ACC112 (cell line): ENCODE results near the gene NMBR.
"Not testable (repeated sequence)": the region's sequence is repeated elsewhere in the genome, so short reads cannot be mapped to it uniquely, and the experiment has no call there.

ENCODE experiments used
- H2AFZ ChIP-seq: fragments of 200-600 bp; sonication (generic); one replicate; pipeline ENCODE4 v1.6.0; 2017; ENCODE audit warnings: antibody characterized with exemption, low read length; ENCODE audit not compliant: unreplicated experiment
- H3K27ac ChIP-seq: fragments of 200-600 bp; sonication (generic); 2 replicates; pipeline ENCODE4 v1.5.1; 2014; ENCODE audit warnings: low read depth, mild to moderate bottlenecking, antibody characterized with exemption, low read length, moderate library complexity
- H3K27me3 ChIP-seq: fragments of 200-600 bp; sonication (generic); 2 replicates; pipeline ENCODE4 v1.6.1; 2014; ENCODE audit warnings: mild to moderate bottlenecking, antibody characterized with exemption, low read length, moderate library complexity, mixed read lengths; ENCODE audit not compliant: insufficient read depth
- H3K36me3 ChIP-seq: fragments of 200-600 bp; sonication (generic); 2 replicates; pipeline ENCODE4 v1.6.1; 2016; ENCODE audit warnings: mild to moderate bottlenecking, antibody characterized with exemption, low read length, moderate library complexity, mixed read lengths; ENCODE audit not compliant: insufficient read depth
- H3K4me1 ChIP-seq: fragments of 200-600 bp; sonication (generic); one replicate; pipeline ENCODE4 v1.6.1; 2016; ENCODE audit warnings: low read length, mixed read lengths; ENCODE audit not compliant: insufficient read depth, unreplicated experiment, control insufficient read depth
- H3K4me3 ChIP-seq: fragments of 200-600 bp; sonication (generic); 2 replicates; pipeline ENCODE4 v1.5.1; 2014; ENCODE audit warnings: mild to moderate bottlenecking, low read depth, low read length
- H3K79me2 ChIP-seq: fragments of 200-600 bp; sonication (generic); one replicate; pipeline ENCODE4 v1.6.0; 2016; ENCODE audit warnings: low read length; ENCODE audit not compliant: control insufficient read depth, unreplicated experiment, insufficient read depth

Gene NMBR

DNA sequence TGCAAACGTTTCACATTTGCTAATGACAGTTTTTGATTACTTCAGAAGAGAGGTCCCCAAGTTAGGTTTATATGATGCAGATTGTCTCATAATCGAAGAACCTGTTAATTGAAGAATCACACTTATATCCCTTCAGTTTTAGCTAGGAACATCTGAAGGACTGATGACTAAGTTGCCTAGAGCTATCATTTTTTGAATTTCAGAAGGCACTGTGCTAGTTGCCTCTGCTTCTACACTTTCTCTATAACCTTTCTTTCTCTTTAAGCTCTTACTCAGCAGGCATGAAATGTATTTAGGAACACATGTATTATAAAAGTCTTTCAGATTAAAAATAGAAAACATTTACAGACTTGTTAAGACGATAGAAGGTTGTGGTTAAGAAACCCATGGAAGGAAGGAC, 28.6 kb downstream of the NMBR start:
- no peaks in the 10 kb centered on the region for H3K79me2 ChIP-seq
- no peak overlapping the region for H2AFZ ChIP-seq
- H3K4me1 ChIP-seq = no peaks in the 10 kb centered on the region
- no peak overlapping the region for H3K27ac ChIP-seq
- no peaks in the 10 kb centered on the region for H3K36me3 ChIP-seq
- no peak overlapping the region for H3K4me3 ChIP-seq
- no peaks in the 10 kb centered on the region for H3K27me3 ChIP-seq

DNA sequence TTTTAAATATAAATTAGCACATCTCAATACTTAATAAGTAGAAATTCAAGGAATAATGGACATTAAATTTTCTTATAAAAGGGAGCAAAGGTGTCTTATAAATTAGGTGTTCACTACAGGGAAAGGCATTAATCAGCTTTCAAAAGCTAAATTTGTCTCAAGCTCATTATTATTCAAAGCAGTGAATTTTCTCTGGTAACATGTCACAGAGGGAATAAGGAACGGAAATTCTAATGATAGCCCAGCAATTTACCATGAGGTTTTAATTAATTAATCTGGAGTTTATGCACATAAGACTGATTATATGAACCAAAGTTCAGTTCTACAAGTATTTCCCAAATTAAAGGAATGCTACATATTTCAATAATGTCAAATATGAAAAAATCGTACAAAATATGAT, 29.6 kb downstream of the NMBR start:
- H3K4me3 ChIP-seq = no peak overlapping the region
- H3K27ac ChIP-seq = no peak overlapping the region
- no peak overlapping the region for H2AFZ ChIP-seq

GRCh38 chr6:142112451-142113061, 34.4 kb downstream of the NMBR start:
- no peak overlapping the region for H3K27ac ChIP-seq
- no peaks in the 10 kb centered on the region for H3K4me1 ChIP-seq
- no peaks in the 10 kb centered on the region for H3K79me2 ChIP-seq
- no peaks in the 10 kb centered on the region for H3K36me3 ChIP-seq
- no peaks in the 10 kb centered on the region for H3K27me3 ChIP-seq
- H2AFZ ChIP-seq = no peak overlapping the region
- H3K4me3 ChIP-seq = no peak overlapping the region

More for the DNA sequence above, 29.6 kb downstream of the NMBR start:
- Histone ChIP-seq H3K79me2 (no peaks in the 10 kb centered on the region), H3K36me3 (no peaks in the 10 kb centered on the region), H3K4me1 (no peaks in the 10 kb centered on the region), H3K27me3 (no peaks in the 10 kb centered on the region)

GRCh38 chr6:142110820-142111219, 36.1 kb downstream of the NMBR start:
- not testable (repeated sequence) for H3K27ac ChIP-seq, H3K4me3 ChIP-seq, H3K27me3 ChIP-seq

GRCh38 chr6:142104820-142105219, 42.1 kb downstream of the NMBR start:
- not testable (repeated sequence) for H2AFZ ChIP-seq, H3K36me3 ChIP-seq, H3K79me2 ChIP-seq, H3K4me1 ChIP-seq, H3K27me3 ChIP-seq, H3K27ac ChIP-seq, H3K4me3 ChIP-seq

More at GRCh38 chr6:142110820-142111219, 36.1 kb downstream of the NMBR start:
- not testable (repeated sequence) for H2AFZ ChIP-seq, H3K79me2 ChIP-seq, H3K36me3 ChIP-seq, H3K4me1 ChIP-seq

- H3K79me2 ChIP-seq = no peaks in the 10 kb centered on the region
- H3K27me3 ChIP-seq = peaks cover 40% of the 10 kb centered on the region
- H3K27ac ChIP-seq = no peak overlapping the region
- H2AFZ ChIP-seq = no peak overlapping the region
- no peaks in the 10 kb centered on the region for H3K4me1 ChIP-seq
- no peak overlapping the region for H3K4me3 ChIP-seq
- H3K36me3 ChIP-seq = no peaks in the 10 kb centered on the region
These were observed 58.1 kb downstream of the NMBR start for GRCh38 chr6:142088858-142089216.

- Histone ChIP-seq H3K36me3 (no peaks in the 10 kb centered on the region), H3K27ac (no peak overlapping the region), H3K4me3 (no peak overlapping the region), H3K27me3 (peaks cover 40% of the 10 kb centered on the region), H3K79me2 (no peaks in the 10 kb centered on the region), H3K4me1 (no peaks in the 10 kb centered on the region), H2AFZ (no peak overlapping the region)
These were observed 58.7 kb downstream of the NMBR start for GRCh38 chr6:142087950-142088857.

DNA sequence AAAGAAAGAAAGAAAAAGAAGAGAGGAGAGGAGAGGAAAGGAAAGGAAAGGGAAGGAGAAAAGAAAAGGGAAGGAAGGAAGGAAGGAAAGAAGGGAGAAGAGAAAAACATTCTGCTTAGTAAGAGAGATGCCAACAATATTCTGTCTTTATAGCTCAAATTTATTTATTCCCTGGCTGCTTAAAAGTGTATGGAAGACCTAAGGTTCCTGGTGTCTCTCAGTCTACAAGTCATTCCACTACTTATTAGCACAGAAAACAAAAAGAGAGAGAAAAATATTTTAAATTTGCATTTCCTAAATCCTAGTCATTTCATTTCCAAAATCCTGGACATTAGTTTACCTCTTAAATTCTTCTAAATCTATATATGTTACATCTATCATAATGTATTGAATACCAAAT, 67.8 kb downstream of the NMBR start:
- H3K27me3 ChIP-seq = no peaks in the 10 kb centered on the region
- H3K79me2 ChIP-seq = no peaks in the 10 kb centered on the region
- no peaks in the 10 kb centered on the region for H3K36me3 ChIP-seq
- H3K4me1 ChIP-seq = no peaks in the 10 kb centered on the region
- no peak overlapping the region for H3K27ac ChIP-seq
- H2AFZ ChIP-seq = no peak overlapping the region
- no peak overlapping the region for H3K4me3 ChIP-seq

- no peak overlapping the region for H3K27ac ChIP-seq
- H2AFZ ChIP-seq = no peak overlapping the region
- no peak overlapping the region for H3K4me3 ChIP-seq
- no peaks in the 10 kb centered on the region for H3K4me1 ChIP-seq
- H3K27me3 ChIP-seq = no peaks in the 10 kb centered on the region
- no peaks in the 10 kb centered on the region for H3K79me2 ChIP-seq
- no peaks in the 10 kb centered on the region for H3K36me3 ChIP-seq
These were observed 71.3 kb downstream of the NMBR start for GRCh38 chr6:142075516-142076101.

GRCh38 chr6:142074516-142074915, 72.4 kb downstream of the NMBR start:
- Histone ChIP-seq H2AFZ (no peak overlapping the region), H3K79me2 (no peaks in the 10 kb centered on the region), H3K36me3 (no peaks in the 10 kb centered on the region), H3K27me3 (no peaks in the 10 kb centered on the region), H3K27ac (no peak overlapping the region), H3K4me3 (no peak overlapping the region), H3K4me1 (no peaks in the 10 kb centered on the region)

DNA sequence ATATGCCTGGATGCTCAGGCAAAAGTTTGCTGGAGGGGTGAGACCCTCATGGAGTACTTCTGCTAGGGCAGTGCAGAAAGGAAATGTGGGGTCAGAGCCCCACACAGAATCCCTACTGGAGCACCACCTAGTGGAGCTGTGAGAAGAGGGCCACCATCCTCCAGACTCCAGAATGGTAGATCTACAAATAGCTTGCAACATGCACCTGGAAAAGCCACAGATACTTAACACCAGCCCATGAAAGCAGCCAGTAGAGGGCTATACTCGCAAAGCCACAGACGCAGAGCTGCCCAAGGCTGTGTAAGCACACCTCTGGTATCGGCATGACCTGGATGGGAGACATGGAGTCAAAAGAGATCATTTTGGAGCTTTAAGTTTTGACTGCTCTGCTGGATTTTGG, 74.9 kb downstream of the NMBR start:
- no peaks in the 10 kb centered on the region for H3K36me3 ChIP-seq
- no peaks in the 10 kb centered on the region for H3K27me3 ChIP-seq
- no peak overlapping the region for H3K4me3 ChIP-seq
- no peak overlapping the region for H2AFZ ChIP-seq
- no peaks in the 10 kb centered on the region for H3K4me1 ChIP-seq
- no peak overlapping the region for H3K27ac ChIP-seq
- H3K79me2 ChIP-seq = no peaks in the 10 kb centered on the region
